Measurements from ENCODE around the gene TNFRSF8.

- TF ChIP-seq POLR2A (IDR thresholded peaks at IDR 0.05), result no peak
- TF ChIP-seq CTCF (IDR thresholded peaks at IDR 0.05 in 8 of 11, conservative IDR thresholded peaks at IDR 0.05 in 3 of 11), result no peak
Measured at GRCh38 chr1:12102066-12102465, 39.0 kb downstream of the TNFRSF8 start.

Data from spleen (tissue), 7 donors.